MCF 10A (cell line): ENCODE results near the gene DNAH10. TPM values are rescaled to one million over a fixed set of nuclear protein-coding genes. Genes with fewer than 3 reads are reported as not detected.

Experiments
- BruUV-seq: library from RNA; stranded (reverse); fragments of 400-500 nt; replicated peaks from 2 replicates; lab custom pipeline; 2021; lab: Mats Ljungman, UMichigan
- CTCF ChIA-PET: fragments of 300-600 bp; sonication (Branson Sonifier 250); formaldehyde crosslinking; extraction: SDS; loops from one replicate; lab custom pipeline; 2021; ENCODE audit warnings: antibody characterized with exemption, inconsistent platforms; lab: Yijun Ruan, JAX
- POLR2A ChIA-PET: fragments of 300-600, 350-650 bp; sonication (Branson Sonifier 250); formaldehyde crosslinking; extraction: SDS; loops from one replicate; lab custom pipeline; 2020; ENCODE audit warnings: antibody characterized with exemption, inconsistent platforms; lab: Yijun Ruan, JAX
- DNase-seq: peaks from one replicate; pipeline ENCODE4 v3.0.0-alpha.2; 2018; ENCODE audit not compliant: unreplicated experiment
- H3K27ac Mint-ChIP-seq: one replicate; pipeline ENCODE4 v1.8.0; 2022; ENCODE audit warnings: mild to moderate bottlenecking, low read depth, mixed read lengths; ENCODE audit not compliant: unreplicated experiment
- H3K27me3 Mint-ChIP-seq: one replicate; pipeline ENCODE4 v1.8.0; 2022; ENCODE audit warnings: mixed read lengths; ENCODE audit not compliant: insufficient read depth, unreplicated experiment
- H3K36me3 Mint-ChIP-seq: one replicate; pipeline ENCODE4 v1.8.0; 2022; ENCODE audit warnings: mild to moderate bottlenecking, moderate library complexity, mixed read lengths; ENCODE audit not compliant: insufficient read depth, unreplicated experiment
- H3K4me1 Mint-ChIP-seq: one replicate; pipeline ENCODE4 v1.8.0; 2022; ENCODE audit warnings: mixed read lengths; ENCODE audit not compliant: insufficient read depth, unreplicated experiment
- H3K4me3 Mint-ChIP-seq: one replicate; pipeline ENCODE4 v1.8.0; 2022; ENCODE audit warnings: mild to moderate bottlenecking, moderate library complexity, mixed read lengths; ENCODE audit not compliant: unreplicated experiment
- H3K9me3 Mint-ChIP-seq: one replicate; pipeline ENCODE4 v1.8.0; 2022; ENCODE audit warnings: mixed read lengths; ENCODE audit not compliant: unreplicated experiment
- CTCF ChIP-seq: fragments of 200-600 bp; IDR thresholded peaks from one replicate; pipeline ENCODE4 v1.8.0; 2022; ENCODE audit warnings: antibody characterized with exemption, mild to moderate bottlenecking; ENCODE audit not compliant: unreplicated experiment
- intact Hi-C: fragments of 100-400 bp; cut with micrococcal nuclease; formaldehyde crosslinking; loops from 2 replicates; pipeline ENCODE4 v1.14.1; 2022
- total RNA-seq: library from RNA; stranded (reverse); gene quantifications from 2 replicates; pipeline ENCODE4 v1.2.3, GENCODE V29; 2022

Gene DNAH10
- total RNA-seq, 1 experiment from 2014 or later, result 0.21 TPM

GRCh38 chr12:123984903-123985302 is 222.8 kb downstream of the DNAH10 start:
- H3K27ac Mint-ChIP-seq, result no peak overlapping the region
- H3K4me3 Mint-ChIP-seq, result no peak overlapping the region
- ChIA-PET POLR2A (interaction anchor here (0.7 kb wide), 1 partner anchor 11 kb away, joined by 3 read pairs; no protein-coding TSS in a partner anchor), CTCF (interaction anchor here (0.6 to 2.7 kb wide), 15 partner anchors 8 to 318 kb away, joined by 3 to 17 read pairs (median 4); partner anchors contain the start of gene CCDC92)
- BruUV-seq, result no TSS peak
- intact Hi-C loops, result loop anchor here (1.0 to 2.0 kb wide), 3 partner anchors 80 to 184 kb away; no protein-coding TSS in a partner anchor
- peaks cover 14% of the 10 kb centered on the region for H3K4me1 Mint-ChIP-seq
- no peaks in the 10 kb centered on the region for H3K27me3 Mint-ChIP-seq
- H3K36me3 Mint-ChIP-seq, result peaks cover 59% of the 10 kb centered on the region
- no peak for DNase-seq
- no peaks in the 10 kb centered on the region for H3K9me3 Mint-ChIP-seq
- TF ChIP-seq CTCF, result no peak

Other genes starting within 250 kb of the DNAH10 start
- gene RILPL1, start 228.6 kb upstream of the DNAH10 start, total RNA-seq, result 21.5 and 22.9 TPM in 2 replicates
- 302 and 327 TPM in 2 replicates for gene TMED2, start 177.7 kb upstream of the DNAH10 start, total RNA-seq
- gene DDX55, start 160.2 kb upstream of the DNAH10 start, total RNA-seq, result 28.4 and 30.5 TPM in 2 replicates
- gene EIF2B1, start 128.6 kb upstream of the DNAH10 start, total RNA-seq, result 38.9 and 47.3 TPM in 2 replicates
- gene GTF2H3, start 128.5 kb upstream of the DNAH10 start, total RNA-seq, result 76.9 and 85.0 TPM in 2 replicates
- gene TCTN2, start 91.2 kb upstream of the DNAH10 start, total RNA-seq, result 5.0 and 9.4 TPM in 2 replicates
- 21.4 and 23.1 TPM in 2 replicates for gene ATP6V0A2, start 49.9 kb upstream of the DNAH10 start, total RNA-seq
- 30.9 and 32.3 TPM in 2 replicates for gene CCDC92, start 210.5 kb downstream of the DNAH10 start, total RNA-seq
- gene ZNF664, start 210.9 kb downstream of the DNAH10 start, total RNA-seq, result 123 and 141 TPM in 2 replicates